GM12872 (cell line): ENCODE results near the gene GCKR.

Experiments used
- TF ChIP-seq, protein P1 (sequence below): IDR thresholded peaks from 3 replicates; pipeline ENCODE4 v1.5.1; 2011; ENCODE audit warnings: low read depth, mild to moderate bottlenecking, low read length, moderate library complexity; ENCODE audit not compliant: insufficient read depth

Gene GCKR

DNA sequence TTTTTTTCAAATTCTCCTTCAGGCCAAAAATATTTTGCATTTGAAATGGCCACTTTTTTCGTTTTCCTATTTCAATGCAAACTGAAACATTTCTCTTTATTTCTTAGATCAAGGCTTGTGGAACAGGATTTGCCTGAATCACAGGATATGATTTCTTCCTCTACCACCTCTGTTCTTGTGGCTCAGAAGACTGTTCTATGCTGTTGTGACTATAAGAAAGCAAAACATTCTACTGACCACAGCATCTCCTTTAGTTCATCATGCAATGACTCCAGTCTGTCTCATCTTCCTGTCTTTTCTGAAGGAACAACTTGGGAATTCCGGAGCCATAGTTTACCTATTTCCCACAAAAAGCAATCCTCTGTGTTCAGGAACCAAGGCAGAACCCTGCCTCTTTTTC is 70.0 kb downstream of the GCKR start:
- TF ChIP-seq, protein P1, sequence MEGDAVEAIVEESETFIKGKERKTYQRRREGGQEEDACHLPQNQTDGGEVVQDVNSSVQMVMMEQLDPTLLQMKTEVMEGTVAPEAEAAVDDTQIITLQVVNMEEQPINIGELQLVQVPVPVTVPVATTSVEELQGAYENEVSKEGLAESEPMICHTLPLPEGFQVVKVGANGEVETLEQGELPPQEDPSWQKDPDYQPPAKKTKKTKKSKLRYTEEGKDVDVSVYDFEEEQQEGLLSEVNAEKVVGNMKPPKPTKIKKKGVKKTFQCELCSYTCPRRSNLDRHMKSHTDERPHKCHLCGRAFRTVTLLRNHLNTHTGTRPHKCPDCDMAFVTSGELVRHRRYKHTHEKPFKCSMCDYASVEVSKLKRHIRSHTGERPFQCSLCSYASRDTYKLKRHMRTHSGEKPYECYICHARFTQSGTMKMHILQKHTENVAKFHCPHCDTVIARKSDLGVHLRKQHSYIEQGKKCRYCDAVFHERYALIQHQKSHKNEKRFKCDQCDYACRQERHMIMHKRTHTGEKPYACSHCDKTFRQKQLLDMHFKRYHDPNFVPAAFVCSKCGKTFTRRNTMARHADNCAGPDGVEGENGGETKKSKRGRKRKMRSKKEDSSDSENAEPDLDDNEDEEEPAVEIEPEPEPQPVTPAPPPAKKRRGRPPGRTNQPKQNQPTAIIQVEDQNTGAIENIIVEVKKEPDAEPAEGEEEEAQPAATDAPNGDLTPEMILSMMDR = no peak

DNA sequence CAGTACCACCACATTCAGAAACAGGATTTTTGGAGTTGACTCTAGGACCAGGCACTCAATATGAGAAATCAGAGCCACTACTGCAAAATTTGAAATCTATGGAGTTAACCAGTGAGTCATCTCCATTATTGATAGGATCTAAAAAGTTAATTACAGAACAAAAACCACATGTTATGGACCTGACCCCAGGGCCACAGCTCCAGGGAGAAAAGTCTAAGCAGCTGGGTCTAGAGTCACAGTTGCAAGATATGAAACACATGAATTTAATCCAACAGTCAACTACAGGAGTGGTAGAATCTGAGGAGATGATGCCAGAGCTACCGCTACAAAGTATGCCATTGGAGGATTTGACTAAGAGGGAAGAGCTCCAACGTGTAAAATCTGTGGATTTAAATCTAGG is 72.8 kb downstream of the GCKR start:
- TF ChIP-seq, protein P1 = no peak

DNA sequence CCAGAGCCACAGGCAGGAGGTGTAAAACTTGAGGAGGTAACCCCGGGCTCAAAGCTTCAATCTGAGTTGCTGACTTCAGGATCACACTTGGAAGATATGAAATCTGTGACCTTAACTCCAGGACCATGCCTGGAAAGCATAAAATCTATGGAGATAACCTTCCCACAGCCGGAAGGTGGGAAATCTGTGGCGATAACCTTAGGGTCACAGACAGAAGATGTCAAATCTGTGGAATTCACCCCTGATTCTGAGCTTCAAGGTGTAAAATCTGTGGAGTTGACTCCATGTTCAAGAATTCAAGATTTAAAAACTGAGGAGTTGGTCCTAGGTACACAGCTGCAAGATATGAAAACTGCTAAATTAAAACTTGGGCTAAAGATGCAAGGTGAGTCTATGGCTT is 74.6 kb downstream of the GCKR start:
- TF ChIP-seq, protein P1 = no peak

DNA sequence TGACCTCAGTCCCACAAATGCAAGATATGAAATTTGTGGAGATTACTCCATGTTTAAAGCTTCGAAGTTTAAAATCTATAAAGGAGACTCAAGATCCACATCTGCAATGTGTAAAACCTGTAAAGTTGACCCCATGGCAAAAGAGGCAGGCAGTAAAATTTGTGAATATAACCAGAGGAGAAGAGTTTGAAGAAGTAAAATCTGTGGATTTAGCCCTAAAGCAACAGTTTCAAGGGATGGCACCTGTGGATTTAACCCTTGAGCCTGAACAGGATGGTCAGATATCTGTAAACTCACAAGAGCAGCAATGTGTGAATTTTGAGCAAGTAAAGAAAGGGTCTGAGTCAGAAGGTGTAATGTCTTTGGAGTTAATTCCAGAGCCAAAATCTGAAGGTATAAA is 75.0 kb downstream of the GCKR start:
- TF ChIP-seq, protein P1 = no peak

DNA sequence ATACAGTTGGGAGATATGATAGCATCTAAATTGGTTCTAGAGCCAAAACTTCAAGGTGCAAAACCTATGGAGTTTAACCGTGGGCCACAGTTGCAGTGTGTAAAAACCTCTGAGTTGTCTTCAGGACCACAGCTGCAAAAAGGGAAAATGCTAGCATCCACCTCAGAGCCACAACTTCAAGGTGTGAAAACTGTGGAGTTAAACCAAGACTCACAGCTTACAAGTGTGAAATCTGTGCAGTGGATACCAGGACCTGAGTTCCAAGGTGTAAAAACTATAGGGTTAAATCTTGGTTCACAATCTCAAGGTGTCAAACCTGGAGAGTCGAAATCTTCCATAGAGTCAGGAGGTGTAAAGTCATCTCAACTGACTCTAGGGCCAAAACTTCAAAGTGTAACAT is 75.8 kb downstream of the GCKR start:
- TF ChIP-seq, protein P1 = no peak

DNA sequence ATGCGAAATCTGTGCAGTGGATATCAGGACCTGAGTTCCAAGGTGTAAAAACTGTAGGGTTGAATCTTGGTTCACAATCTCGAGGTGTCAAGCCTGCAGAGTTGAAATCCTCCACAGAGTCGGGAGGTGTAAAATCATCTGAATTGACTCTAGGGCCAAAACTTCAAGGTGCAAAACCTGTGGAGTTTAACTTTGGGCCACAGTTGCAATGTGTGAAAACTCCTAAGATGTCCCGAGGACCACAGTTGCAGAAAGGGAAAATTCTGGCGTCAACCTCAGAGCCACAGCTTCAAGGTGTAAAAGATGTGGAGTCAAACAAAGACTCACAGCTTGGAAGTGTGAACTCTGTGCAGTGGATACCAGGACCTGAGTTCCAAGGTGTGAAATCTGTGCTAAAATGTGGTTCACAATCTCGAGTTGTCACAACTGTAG is 76.4 kb downstream of the GCKR start:
- TF ChIP-seq, protein P1 = no peak
